GM13977 (cell line): Measurements from ENCODE around the gene ANXA3.

ENCODE experiments used
- DNase-seq: peaks from one replicate; pipeline ENCODE4 v3.0.0; 2012; ENCODE audit warnings: low spot score
- CTCF ChIP-seq: IDR thresholded peaks from 2 replicates; pipeline ENCODE4 v1.5.1; 2012; ENCODE audit warnings: mild to moderate bottlenecking, control low read depth; ENCODE audit not compliant: insufficient read depth; ENCODE audit errors: extremely low read depth, missing control alignments
- in situ Hi-C: fragments of 300-500 bp; cut with MboI; formaldehyde crosslinking; loops from one replicate; pipeline ENCODE4 v1.12.0; 2022; ENCODE audit warnings: low sequenced_read_pairs, low pct_unique_long_range_greater_than_20kb, mixed read lengths, inconsistent platforms; ENCODE audit not compliant: unreplicated experiment

The ANXA3 gene

GRCh38 chr4:78638337-78639172 is 87.0 kb downstream of the ANXA3 start:
- in situ Hi-C loops = no loop called here
- TF ChIP-seq CTCF = no peak
- DNase-seq = peak; percentile 19

GRCh38 chr4:78640714-78641113 is 89.1 kb downstream of the ANXA3 start:
- DNase-seq = no peak
- in situ Hi-C loops = no loop called here
- no peak for TF ChIP-seq CTCF

- no peak for DNase-seq
- TF ChIP-seq CTCF = no peak
These were observed 91.4 kb downstream of the ANXA3 start for GRCh38 chr4:78642934-78643333.

GRCh38 chr4:78644063-78644691 is 92.6 kb downstream of the ANXA3 start:
- TF ChIP-seq CTCF = no peak
- no peak for DNase-seq
- in situ Hi-C loops = no loop called here

More at GRCh38 chr4:78642934-78643333, 91.4 kb downstream of the ANXA3 start:
- in situ Hi-C loops = no loop called here

GRCh38 chr4:78644744-78645330 is 93.3 kb downstream of the ANXA3 start:
- peak; percentile 61 for DNase-seq
- TF ChIP-seq CTCF = peak; percentile 79
- in situ Hi-C loops = no loop called here

GRCh38 chr4:78645853-78646757 is 94.5 kb downstream of the ANXA3 start:
- no peak for DNase-seq
- TF ChIP-seq CTCF = no peak
- in situ Hi-C loops = no loop called here
